GM19043 (cell line): ENCODE data around the gene EME2.
"Not testable (repeated sequence)": the region's sequence is repeated elsewhere in the genome, so short reads cannot be mapped to it uniquely, and the experiment has no call there.

Experiments used
- ATAC-seq: cut with Tn5 transposase; IDR thresholded peaks from one replicate; pipeline ENCODE4 v1.9.1; 2021; ENCODE audit warnings: low read depth; ENCODE audit not compliant: unreplicated experiment

The EME2 gene

GRCh38 chr16:1789643-1790045 lies 17.0 kb downstream of the EME2 start:
- no peak for ATAC-seq

GRCh38 chr16:1790261-1790610 lies 17.6 kb downstream of the EME2 start:
- ATAC-seq: no peak

DNA sequence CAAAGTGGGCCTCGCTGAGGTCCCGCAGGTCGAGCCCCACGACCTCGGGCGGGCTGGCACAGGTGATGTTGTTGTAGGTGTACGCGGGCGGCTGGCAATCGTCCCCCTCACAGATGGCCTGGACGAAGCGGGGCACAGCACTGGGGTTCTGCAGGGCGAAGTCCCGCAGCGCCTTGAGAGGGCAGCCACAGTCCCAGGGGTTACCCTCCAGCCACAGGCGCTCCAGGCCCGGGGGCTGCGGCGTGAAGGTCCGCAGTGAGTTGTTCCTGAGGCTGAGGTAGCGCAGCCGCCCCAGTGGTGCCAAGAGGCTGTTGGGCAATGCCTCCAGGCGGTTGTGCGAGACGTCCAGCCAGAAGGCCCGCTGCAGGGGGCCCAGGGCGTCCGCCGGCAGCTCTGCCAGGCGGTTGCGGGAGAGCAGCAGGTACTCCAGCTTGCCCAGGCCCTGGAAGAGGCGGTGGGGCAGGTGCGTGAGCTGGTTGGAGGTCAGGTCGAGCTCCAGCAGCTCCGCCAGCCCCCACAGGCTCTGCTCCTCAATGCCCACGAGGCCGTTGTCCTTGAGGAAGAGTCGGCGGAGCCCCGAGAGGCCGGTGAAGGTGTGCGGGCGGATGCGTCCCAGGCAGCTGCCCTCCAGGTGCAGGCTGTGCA lies 18.1 kb downstream of the EME2 start:
- no peak for ATAC-seq

- ATAC-seq: no peak
Observed at GRCh38 chr16:1791256-1791942, 18.8 kb downstream of the EME2 start.

DNA sequence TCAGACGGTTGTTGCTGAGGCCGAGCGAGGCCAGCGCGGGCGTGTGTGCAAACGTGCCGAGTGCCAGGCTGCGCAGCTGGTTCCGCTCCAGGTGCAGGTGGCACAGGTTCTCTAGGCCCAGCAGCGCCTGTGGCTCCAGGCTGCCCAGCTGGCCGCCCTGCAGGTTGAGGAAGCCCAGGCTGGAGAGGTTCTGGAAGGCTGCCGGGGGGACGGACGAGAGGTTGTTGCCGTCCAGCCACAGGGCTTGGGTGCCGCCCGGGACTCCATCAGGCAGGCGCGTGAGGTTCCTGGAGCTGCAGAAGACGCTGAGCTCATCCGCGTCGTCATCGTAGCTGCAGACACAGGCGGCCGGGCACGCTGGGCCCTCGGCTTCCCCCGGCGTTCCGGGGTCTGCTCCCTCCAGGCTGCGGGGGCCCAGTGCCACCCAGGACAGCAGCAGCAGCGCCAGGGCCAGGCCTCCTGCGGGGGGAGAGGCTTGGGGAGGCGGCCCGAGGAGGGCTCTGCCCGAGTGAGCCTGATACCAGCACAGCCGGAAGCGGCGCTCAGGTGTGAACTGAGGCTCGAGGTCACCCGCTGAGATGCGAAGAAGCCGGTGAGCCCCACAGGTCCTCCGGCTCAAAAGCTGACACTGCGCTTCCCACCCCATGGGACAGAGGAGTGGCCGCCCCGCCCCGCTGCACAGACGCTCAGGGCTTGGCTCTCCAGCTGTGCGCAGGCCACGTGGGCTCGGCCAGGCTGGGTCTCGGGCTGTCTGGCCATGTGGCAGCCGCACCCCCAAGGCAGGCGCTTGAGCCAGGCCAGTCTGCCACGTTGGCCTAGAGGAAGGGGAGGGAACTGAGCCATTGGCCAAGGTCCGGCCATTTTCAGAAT lies 19.6 kb downstream of the EME2 start:
- ATAC-seq: no peak

DNA sequence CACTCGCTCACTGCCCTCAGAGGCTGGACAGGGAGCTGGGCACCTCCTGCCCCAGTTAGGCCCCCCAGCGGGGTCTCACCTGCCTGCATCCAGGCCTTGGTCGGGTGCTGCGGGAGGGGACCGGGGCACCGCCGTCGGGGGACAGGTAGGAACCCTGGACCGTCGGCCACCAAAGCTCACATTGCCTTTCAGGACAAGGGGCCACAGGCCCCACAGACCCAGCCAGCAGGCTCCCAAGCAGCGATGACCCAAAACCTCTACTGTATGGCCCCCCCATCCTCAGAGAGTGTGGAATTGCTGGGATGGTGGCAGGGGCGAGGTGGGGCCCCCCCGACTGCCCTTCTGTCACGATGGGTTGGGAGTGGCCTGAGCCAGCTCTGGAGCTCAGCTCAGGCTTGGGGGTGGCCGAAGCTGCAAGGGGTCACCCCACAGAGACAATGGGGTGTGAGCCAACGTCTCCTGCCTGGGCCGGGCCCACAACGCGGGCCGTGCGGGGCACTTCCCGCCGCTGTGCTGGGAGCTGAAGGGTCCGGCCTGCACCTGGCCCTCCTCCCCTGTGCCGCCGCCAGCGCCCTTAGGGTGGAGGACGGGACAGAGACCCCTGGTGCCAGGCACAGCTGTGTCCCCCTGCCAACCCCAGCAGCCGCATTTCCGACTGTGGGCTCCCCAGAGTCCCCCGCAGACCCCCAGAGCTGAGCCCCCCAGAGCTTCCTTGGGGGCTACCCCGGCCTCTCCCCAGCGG lies 20.4 kb downstream of the EME2 start:
- ATAC-seq: no peak

DNA sequence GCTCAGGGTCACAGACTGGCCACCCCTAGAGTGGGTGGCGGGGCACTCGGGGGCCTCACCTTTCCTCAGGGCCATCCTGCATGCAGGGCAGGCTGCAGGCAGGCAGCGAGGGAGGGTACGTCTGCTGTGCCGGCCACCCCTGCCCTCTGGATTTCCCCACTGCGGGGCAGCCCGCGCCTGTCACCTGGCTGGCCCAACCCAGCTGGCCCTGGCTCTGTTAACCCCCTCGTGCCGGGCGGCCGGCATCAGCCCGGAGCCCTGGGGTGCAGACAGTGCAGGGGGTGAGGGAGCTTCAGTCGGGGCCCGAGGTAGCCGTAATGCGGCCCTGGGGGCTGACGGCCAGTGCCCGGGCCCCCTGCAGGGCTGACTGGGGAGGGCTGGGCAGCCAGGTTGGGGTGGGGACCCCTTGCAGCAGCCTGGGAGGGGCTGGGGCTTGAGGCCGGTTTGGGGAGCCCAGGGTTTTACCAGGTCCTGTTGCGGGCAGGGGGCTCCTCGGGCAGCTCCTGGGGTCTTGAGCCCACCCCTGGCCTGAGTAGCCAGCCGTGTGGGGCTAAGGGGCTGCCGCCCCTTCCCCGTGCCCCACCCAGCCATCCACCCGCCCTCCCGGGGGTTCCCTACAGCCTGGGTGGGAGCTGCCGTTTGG lies 21.1 kb downstream of the EME2 start, which contains the start of gene IGFALS:
IGFALS (minus strand) TSS at position 128 of the 643 bp plus-strand sequence; CDS start at position 75, 53 bp downstream.
- ATAC-seq: no peak

DNA sequence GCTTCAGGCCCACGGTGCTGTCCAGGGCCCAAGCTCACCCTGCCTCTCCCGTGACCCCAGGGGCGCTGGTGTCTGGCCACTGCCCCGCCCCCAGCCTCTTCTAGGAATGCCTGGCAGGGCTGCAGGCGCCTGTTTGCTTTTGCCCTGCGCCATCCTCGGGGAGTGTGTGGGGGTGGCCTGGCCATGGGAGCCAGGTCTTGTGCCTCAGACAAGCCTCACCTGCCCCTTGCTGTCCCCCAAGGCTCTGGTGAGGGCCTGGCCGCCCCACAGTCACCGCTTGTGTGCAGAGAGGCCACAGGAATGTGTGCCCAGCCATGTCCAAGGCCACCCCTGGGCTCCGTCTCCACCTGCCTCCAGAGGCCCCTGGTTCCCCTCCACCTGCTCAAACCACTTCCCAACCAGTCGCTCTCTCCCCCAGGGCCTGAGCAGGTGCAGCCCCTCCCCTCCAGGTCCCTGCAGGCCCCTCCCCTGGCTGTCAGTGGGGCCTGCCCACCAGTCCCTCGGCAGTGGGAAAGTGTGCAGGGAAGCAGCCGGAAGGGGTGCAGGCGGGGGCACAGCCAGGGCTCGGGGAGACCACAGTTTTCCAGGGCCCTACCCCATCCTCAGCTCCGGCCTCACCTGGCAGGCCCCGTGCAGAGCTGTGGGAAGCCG lies 21.7 kb downstream of the EME2 start:
- no peak for ATAC-seq

DNA sequence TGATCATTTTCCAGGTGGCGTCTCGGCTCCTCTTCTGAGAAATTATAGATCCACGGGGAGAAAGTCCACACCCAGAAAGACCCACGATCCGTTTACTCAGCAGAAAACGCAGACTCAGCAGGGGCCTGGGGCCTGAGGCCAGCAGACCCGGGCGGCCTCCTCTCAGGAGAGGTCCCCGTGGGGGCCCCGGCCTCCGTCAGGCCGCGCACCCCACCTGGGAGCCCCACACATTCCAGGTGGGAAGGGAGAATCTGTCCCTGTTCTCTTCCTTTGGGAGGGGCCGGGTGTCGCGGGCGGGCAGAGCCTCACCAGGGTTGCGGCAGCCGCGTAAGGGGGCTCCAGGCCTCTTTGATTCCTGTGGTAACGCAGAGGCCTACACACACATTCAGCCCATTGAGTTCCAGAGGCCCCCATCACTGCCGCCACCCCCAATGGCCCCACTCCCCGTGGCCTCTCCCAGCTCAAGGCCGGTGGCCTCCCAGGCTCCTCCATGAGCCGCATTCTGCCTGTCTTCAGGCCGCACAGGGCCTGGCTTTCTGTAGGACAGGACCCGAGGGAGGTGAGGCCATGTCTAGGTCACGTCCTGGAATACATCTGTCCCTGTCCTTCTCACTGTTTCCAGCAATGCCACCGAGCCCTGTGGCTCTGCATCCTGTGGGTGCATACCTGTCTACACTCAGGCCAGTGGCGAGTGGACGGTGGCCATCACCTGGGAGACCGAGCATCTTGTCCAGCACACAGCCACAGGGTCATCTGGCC lies 22.5 kb downstream of the EME2 start:
- no peak for ATAC-seq

- ATAC-seq: not testable (repeated sequence)
Observed at GRCh38 chr16:1799263-1799662, 26.7 kb downstream of the EME2 start.

DNA sequence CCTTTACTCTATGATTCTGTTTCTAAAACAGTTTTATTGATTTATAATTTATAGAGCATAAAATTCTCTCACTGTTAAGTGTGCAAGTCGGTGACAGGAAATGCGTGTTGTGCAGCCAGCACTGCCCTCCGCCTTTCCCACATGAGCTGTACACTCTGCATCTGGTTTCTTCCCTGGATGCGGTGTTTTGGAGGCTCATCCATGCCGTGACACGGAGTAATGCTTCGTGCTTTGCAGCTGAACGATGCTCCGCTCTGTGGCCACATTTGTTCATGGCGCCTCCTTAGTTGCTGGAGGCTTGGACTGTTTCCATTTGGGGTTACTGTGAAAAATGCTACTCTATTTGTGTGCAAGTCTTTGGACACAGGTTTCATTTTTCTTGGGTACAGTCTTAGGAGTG lies 28.1 kb downstream of the EME2 start:
- ATAC-seq: no peak

DNA sequence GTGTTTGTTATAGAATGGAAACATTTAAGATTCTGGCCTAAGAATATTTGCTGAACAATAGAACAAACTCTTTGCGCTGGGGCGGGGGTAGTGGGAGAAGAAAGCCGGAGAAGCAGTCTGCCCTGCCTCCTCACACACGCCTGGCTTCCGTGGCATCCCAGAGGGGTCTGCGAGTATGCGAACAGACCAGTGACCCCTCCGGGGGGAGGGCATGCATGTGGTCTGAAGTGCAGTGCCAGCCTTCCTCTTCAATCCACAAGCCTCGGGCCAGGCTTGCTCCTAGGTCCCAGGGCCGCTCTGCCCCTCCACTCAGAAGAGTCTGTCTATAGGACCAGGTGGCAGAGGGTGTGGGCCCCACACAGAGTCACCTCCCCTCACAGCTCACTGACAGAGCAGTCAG lies 35.0 kb downstream of the EME2 start:
- no peak for ATAC-seq

DNA sequence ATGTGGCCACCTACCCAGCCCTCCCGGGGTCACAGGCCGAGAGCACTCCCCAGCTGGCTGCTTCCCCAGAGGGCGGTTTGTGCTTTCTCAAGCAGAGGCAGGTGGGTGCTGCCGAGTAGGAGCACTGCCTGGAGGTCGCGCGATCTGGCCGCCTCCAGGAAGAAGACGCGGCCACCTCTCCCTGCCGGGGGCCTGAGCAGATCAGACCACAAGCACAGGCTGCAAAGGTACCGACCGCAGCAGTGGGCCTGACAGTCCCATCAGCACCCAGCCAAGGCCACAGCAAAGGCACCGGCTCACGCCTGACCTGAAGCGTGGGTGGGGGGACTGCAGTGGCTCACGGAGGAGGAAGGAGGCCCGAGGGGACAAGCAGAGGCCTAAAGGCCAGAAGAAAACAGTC lies 36.1 kb downstream of the EME2 start:
- no peak for ATAC-seq

DNA sequence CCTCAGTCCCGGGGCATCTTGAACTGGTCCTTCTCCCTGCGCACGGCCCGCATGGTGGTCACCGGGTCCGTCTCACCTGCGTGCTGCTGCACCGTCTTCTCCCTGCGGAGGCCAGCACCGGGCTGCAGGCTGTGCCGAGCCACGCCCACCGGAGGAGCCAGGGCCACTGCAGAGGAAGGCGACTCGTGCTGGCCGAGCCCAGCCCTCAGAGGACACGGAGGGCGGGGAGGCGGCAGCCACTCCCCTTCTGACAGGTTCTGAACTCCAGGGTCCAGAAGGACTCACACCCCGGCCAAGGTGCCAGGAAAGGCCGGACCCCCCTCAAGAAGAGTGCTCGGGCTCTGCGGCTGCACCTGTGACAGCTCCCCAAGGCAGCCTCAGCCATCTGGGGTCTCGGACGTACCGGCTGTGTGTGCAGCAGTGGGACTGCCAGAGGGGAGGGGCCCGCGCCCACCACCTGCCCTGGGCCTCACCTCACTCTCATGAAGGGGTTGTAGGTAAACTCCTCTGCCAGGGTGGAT lies 36.7 kb downstream of the EME2 start:
- no peak for ATAC-seq

DNA sequence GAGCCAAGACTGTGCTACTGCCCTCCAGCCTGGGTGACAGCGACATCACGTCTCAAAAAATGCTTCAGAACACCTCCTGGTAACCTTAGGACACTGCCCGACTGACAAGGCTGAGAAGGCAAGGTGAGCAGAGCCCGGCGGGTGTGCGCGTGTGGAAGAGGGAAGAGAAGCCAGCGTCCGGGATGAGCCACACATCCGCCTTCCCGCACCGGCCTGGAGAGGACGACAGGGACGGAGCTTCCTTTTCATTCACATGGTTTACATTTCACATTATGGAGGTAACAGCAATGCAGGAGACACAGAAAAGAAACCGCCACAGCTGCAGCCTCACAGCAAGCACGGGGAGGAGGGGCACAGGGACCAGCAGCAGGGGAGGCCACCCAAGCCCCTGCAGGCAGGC lies 37.5 kb downstream of the EME2 start:
- ATAC-seq: no peak

DNA sequence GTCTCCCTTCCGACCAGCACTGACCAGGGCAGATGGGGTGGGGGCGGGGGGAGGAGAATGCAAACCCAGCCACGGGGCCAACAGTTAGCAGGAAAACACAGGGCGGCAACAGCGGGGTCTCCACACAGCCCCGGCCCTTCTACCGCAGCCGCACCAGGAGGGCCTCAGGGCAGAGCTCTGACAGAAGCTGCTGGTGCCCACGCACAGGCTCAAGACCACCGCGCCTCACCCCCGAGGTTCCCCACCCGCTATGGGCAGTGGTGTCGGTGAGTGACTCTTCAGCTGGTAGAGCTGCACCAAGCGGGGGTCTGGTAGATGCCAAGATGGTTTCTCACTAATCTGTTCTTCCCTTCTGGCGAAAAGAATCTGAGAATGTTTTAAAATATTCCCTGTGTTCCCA lies 37.9 kb downstream of the EME2 start:
- ATAC-seq: no peak

DNA sequence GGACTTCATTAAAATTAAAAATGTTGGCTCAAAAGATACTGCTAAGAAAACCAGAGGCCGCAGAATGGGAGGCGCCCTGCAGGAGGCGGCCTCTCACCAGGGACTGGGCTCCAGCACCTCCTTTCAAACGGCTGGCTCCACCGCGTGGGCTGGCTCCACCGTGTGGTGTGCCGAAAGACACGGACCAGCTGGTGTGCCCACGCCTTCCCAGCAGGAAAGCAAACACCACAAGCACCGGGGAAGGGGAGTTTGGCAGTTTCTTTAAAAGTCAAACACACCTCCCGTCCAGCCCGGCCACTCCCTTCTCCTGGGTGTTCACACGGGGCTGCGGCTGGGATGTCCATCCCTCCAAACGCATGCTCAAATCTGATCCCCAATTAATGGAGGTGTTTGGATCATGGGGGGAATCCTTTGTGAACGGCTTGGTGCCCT lies 40.1 kb downstream of the EME2 start:
- no peak for ATAC-seq

DNA sequence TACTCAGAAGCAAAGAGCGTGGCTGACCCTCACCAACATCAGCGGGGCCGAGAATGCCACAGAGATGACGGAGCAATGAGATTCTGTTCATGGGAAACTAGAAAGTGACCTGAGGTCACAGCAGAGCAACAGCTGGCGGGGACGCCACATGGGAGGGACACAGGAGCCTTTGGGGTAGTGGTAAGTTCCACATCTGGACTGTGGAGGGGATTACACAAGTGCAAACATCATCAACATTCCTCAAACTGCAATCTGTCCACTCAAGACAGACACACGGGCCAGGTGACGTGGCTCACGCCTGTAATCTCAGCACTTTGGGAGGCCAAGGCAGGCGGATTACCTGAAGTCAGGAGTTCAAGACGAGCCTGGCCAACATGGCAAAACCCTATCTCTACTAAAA lies 42.9 kb downstream of the EME2 start:
- no peak for ATAC-seq
